NCI-H1092 treated with DMSO at 0.1 percent for 48 hours (cell line): ENCODE results near the gene ZNF593.

ENCODE experiments used
- DNase-seq: peaks from one replicate; lab custom pipeline; 2025; lab: John Stamatoyannopoulos, UW

Gene ZNF593

DNA sequence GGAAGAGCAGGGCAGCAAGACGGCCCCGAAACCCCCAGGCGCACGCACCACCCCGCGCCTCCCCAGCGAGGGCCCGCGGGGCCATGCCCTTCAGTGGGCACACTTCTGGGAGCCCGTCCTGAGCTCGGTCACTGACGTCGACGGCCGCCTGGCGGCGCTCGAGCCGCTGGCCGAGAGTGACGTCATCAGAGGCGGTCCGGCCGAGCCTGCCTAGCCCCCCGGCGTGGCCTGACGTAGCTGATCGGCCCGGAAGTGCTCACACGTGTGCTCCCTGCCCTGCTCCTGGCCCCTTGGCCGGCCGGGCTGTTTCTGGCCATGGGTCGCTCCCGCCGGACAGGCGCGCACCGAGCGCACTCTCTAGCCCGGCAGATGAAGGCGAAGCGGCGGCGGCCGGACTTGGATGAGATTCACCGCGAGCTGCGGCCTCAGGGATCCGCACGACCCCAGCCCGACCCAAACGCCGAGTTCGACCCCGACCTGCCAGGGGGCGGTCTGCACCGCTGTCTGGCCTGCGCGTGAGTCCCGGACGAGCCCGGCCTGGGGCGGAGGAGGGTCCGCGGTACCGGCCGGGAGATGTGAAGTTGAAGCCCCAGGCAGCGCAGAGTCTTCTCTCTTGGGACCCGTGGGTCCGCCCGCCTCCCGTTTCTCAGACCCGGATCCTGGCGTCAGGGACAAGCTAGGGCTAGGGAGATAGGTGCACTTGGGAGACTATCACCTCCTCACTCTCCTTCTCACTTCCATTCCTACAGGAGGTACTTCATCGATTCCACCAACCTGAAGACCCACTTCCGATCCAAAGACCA, at the start of gene ZNF593:
ZNF593 (plus strand) TSS at position 240 of the 803 bp plus-strand sequence; CDS start at position 316, 76 bp downstream.
- DNase-seq, result peak; percentile 89

DNA sequence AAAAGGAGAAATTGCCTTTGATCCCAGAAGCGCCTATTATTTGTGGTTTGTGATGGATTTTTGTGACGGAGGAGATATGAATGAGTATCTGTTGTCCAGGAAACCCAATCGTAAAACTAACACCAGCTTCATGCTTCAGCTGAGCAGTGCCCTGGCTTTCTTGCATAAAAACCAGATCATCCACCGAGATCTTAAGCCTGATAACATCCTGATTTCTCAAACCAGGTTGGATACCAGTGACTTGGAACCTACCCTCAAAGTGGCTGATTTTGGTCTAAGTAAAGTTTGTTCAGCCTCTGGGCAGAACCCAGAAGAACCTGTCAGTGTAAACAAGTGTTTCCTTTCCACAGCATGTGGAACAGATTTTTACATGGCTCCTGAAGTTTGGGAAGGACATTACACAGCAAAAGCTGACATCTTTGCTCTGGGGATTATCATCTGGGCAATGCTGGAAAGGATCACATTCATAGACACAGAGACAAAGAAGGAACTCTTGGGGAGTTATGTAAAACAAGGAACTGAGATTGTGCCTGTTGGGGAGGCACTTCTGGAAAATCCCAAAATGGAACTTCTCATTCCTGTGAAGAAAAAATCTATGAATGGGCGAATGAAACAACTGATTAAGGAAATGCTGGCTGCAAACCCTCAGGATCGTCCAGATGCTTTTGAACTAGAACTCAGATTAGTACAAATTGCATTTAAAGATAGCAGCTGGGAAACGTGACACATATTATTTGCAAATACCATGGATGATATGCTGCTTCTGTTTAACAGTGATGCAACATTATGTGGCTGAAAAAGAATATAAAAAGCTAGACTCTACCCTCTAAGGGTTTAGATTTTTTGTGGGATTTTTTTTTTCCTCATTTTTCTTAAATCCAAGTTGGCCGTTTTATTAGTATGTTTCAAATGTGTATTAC, 47.6 kb upstream of the ZNF593 start:
- DNase-seq, result no peak

DNA sequence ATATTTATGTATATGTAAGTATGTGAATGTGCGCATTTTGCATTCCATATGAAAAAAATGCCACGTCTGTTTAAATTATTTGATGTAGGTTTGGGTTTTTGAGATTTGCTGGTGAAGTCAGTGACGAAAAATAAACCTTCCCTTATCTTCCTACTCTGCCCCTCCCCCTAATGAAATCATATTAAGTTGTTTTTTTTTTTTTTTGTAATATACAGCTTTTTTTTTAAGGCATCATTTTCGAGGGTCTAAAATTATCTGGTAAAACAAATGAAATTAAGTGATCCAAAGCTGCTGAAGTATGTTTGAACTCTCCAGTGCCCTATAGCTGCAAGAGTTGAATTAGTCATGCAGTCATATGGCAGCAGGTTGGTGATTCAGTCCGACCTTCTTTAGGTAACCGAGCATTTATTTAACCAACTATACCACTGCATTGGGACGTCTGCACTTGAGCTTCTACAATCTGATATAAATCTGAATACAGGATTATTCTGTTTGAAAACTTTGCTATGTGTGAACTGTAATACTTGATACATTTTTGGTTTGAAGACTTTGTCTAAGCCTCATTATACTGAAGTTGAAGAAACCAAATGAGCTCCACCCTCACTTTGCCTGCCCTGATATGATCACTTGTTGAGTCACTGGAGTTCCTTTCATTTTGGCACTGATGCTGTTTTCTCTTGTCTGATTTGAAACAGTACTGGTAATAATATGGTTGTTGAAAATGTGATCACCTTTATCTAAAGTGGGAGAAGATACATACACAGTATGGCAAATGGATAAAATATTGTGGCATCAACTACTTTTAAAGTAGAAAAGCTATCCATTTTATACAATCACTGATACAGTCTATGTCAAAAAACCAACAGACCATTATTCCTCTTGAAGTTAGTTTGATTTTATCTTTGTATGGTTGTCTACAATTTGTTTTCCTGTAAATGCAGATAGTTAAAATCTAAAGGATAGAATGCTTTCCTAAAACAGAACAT, 46.4 kb upstream of the ZNF593 start:
- no peak for DNase-seq

DNA sequence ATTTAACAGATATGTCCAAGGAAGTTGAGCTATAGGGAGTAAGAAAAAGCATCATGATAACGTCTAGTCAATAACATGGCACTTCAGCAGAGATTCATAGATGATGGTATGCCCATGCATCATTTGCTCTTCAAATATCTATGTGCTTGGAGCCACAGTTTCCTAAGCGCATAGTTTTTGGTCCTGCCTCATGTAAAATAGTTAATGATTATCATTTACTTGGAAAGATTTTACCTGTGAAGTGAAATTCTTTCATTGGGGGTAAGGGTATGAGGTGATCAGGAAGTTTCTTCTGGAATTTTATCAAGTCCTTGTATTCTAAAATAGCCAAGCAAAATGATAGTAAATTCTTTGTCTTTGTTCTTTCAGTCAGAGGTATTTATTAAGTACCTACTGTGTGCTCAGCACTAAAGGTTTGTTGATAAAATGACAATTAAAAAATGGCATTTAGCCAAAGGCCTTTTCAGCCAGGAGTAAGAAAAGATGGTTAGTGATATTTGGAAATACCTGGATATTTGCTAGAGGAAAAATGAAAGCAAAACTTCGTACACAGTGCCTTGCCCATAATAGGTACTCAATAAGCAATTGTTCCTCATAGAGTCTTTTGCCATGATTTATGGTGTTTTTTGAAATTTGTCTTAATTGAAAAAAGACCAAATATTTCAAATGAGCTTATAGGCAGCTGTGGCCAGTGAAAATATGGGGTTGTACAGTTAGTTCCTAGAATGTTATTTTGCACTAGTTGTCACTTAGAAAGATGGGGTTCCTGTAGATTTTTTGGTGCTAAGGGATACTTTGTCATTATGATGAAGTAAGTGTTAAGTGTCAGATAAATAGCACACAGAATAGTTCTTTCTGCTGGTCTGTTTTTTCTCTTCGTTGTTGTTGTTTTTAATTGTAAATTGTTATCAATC, 45.0 kb upstream of the ZNF593 start:
- DNase-seq, result no peak

DNA sequence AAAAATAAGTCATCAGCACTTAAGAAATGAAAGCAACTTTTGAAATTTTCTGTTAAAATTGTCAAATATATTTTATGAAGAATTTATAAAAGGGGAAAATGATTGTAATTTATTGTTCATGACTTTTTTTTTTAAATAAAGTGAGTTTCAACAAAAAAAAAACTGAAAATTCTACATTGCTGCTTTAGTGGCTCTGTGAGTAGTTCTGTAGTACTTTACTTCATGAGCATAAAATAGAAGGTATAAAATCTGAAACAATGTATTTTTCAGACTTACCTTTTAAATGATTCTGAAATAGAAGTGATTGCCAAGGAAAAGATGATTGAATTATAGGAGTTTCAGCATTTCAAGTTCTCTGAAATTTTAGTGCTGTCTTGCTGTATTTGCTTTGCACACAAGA, 44.3 kb upstream of the ZNF593 start:
- no peak for DNase-seq

DNA sequence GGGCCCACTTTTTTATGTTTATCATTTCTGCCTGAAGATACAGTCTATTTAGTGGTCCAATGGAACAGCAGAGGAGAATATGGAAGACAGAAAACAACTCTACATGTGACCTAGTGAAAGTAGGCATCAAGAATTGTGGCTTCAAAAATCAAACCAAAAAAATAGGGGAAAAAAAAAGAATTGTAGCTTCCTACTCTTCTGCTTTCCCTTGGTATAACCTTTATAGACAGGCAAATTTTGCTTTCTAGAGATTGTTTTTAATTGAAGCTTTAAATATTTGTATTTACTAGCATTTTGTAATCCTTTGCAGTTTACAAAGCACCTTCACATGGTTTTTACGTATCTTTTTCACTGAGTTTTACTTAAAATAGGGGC, 43.8 kb upstream of the ZNF593 start:
- DNase-seq, result no peak

DNA sequence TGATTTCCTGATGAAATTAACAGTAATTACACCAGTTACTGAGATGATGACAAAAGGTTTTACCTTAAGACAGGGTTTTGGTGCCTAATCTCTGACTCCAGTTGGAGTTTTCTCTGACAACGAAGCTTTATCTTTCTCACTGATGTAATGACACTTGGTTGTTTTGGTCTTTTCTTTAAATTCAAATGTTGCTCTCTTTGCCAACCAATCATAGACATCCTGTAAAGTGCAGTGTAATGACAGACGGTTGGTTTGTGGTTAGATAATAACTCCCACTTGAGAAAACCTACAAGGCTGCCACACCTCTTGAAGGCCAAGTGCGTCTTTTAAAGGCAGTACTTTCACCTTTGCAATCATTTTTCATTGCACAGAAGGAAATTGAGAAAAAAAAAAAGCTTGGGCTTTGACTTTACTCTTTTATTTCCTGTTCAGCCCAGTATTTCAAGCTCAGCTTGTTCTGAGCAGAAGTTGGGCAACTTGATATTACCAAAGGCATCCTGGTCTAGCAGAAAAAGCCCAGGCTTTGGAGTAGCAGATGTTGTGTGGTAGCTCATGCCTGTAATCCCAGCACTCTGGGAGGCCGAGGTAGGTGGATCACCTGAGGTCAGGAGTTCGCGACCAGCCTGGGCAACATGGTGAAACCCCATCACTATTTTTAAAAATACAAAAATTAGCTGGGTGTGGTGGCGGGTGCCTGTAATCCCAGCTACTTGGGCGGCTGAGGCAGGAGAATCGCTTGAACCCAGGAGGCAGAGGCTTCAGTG, 43.2 kb upstream of the ZNF593 start:
- no peak for DNase-seq

DNA sequence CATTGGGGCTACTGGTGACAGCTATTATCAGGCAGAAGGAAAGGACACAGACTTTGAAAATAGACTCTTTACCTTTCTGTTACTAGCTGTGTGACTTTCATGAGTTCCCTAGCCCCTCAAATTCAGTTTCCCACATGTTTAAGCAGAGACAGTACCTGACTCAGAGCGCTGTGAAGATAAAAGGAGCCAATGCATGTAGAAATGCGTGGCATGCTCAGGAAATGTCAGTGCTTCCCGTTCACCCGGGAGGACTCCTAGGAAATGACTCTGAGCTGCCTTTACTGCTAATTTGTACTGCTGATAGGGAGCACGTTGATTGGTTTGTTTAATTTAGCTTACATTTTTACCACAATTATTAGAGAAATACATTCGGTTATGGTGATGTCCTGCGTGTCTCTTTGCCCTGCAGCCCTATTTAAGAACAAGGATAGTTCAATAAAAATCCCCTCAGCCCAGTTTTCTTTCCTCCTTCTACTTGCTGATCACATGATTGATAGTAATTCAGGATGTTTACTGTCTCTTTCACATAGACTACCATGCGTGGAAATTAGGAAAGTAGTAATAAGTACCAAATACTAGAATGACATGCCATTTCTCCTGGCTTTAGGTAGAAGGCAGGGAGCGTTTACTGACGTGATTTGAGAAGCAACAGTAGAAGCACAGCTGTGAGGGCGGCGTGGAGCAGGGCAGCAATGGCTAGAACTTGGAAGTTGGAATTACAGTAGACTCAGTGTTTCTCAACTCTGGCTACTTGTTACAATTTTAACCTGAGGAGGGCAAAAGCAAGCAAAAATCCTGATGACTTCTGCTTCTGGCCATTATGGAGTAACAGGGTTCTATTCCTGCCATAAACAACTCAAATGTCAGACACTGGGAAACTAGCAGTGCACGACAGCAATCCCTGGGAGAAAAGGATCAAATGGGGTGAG, 42.2 kb upstream of the ZNF593 start:
- no peak for DNase-seq

DNA sequence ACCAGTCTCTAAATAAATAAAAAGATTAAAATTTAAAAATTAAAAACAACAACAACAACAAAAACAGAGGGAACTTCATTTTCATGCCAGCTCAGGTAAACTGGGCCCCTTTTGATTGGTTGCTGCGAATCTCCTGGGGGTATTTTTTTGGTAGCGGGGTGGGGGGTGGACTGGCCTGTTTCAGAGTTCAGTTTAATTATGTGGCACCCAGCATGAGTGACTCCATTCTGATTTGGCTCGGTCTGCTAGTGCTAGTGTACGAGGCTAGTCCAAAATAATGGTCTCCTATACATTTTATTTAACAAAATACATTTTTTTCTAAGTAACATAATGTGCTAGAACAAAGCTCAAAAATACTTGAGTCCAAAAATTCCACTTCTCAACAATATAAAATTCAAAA, 39.9 kb upstream of the ZNF593 start:
- DNase-seq, result no peak

DNA sequence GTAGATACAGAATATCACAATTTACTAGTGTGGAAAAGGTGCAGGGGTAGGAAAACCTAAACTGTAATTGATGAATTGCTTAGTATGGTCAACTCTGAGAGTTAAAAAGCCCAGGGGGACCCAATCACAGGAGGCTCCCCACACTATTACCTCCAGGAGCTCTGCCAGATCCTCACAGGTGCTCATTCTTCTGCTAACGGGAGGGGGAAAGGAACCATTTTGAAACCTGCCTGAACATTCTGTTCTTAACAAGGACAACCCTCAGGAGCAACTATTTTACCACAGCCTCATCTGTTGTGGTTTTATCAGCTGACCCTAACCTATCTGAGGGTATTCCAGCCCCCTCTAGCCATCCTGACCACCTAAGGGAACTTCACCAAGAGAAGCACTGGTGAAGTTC, 39.0 kb upstream of the ZNF593 start:
- DNase-seq, result no peak

DNA sequence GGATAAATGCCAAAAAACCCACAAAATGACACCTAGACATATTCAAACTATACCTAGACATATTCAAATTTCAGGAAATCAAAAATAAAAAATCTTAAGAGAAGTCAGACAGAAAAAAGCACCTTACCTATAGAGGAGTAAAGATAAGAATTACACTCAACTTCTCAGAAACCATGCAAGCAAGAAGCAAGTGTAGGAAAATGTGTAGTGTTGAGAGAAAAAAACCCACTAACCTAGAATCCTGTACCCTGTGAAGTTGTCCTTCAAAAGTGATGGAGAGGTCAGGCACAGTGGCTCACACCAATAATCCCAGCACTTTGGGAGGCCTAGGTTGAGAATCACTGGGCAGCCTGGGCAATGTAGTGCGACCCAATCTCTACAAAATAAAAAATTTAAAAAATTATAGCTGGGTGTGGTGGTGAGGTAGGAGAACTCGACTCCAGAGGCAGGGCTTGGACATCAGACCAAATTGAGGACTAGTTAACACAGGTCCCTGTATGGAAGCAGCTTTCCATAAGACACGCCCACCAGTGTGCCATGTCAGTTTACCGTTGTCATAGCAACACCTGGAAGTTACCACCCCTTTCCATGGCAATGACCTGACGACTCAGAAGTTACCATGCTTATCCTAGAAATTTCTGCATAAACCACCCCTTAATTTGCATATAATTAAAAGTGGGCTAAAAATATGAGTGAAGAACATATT, 37.4 kb upstream of the ZNF593 start:
- DNase-seq, result no peak

DNA sequence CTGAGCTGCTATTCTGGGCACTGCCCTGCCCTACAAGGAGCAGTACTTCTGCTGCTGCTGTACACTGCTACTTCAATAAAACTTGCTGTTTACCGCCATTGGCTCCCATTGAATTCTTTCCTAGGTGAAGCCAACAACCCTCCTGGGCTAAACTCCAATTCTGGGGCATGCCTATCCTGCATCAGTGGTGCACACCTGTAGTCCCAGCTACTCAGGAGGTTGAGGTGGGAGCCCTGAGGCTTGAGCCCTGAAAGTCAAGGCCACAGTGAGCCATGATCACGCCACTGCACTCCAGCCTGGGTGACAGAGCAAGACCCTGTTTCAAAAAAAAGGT, 36.9 kb upstream of the ZNF593 start:
- DNase-seq, result no peak

DNA sequence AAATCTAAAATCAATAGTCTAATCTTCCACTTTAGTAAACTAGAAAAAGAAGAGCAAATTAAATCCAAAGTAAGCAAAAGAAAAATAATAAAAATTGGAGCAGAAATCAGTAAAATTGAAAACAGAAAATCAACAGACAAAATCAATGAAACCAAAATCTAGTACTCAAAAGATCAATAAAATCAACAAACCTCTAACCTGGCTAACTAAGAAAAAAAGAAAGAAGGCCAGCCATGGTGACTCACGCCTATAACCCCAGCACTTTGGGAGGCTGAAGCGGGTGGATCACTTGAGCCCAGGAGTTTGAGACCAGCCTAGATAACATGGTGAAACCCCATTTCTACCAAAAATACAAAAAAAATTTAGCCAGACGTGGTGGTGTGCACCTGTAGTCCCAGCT, 35.2 kb upstream of the ZNF593 start:
- no peak for DNase-seq

DNA sequence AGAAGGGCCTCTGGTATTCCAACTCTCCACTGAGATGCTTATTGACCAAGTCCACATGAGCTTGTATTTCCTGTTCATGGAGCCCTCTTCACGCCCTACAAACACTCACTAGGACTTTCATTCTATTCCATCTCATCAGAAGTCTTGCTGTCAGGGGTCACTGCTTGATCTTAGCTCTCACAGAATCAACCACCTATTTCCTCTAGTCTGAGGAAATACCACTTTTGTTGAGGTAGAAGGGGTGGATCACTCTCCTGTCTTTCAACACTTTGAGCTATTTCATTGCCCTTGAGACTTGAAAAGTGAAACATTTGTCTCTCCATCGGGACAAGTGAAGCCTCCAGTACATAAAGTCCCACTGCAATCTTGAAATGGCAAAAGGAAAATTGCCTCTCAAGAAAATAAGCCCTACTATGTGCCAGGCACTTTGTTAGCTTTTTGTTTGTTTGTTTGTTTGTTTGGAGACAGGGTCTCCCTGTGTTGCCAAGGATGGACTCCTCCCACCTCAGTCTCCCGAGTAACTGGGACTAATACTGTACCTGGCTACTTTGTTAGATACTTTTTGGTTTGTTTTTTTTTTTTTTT, 30.6 kb upstream of the ZNF593 start:
- DNase-seq, result no peak

DNA sequence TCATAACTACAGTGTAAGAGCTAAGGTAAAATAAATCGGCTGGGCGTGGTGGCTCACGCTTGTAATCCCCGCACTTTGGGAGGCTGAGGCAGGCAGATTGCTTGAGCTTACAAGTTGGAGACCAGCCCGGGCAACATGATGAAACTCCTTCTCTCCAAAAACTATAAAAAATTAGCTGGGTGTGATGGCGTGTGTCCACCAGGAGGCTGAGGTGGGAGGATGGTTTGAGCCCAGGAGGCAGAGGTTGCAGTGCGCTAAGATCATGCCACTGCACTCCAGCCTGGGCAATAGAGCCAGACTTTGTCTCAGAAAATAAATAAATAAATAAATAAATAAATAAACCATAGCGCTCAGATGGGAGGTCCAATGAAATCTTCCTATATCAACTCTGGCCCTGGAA, 27.5 kb upstream of the ZNF593 start:
- DNase-seq, result no peak

DNA sequence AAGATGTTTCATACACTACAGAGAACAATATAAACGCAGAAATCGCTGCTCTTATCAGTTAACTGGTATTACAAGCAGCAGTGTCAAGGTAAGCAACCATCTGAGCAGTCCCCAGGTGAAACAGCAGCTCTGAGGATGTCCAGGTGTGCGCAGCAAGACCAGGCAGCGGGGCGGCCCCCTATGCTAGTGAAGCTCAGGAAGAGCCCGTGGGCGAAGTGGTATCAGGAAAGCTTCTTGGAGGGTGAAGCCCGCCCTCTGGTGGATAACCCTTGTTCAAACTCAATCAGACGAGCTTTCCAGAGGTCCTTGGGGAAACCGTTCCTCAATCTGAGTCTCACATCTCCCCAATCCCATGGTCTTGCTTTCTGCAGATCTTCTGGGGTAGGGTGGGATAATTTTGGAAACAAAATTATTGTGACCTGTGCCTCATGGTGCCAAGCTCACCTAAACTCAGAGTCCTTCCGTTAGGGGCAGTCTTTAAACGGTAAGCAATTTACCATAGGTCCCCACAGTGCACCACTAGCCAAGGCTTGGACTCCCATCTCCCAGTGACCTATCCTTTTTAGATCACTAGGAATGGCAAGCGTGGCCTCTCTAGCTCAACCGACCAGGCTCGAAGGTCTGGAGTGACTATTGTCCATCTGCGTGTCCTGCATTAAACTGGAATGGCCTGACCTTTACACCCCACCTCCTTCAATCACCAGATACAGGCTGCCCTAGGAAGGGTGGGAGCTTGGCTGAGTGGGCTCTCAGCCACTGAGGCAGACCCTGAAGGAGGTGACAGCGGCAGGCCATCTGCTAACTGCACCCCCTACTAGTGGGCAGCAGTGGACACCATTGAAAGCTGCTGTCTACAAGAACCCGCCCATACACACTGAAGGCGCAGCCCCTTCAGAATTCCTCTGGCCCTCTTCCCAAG, 24.4 kb upstream of the ZNF593 start:
- DNase-seq, result peak; percentile 88

DNA sequence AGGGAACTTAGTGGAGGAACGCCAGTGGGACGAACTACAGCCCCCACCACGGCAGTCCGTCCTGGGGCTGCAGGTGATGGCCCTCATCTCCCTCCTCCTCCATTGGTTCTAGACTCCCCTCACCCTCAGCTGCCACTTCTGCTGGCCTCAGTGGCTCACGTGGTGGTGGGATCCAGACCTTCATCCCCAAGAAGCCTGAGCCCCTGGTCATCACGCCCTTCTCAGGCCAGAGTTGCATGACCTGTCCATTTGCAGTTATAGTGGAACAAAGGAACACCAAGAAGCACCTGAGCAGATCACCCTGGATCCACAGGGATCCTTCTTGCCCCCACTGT, 23.8 kb upstream of the ZNF593 start:
- no peak for DNase-seq
